GM21360 (cell line): ENCODE measurements around the gene SEC61A2.
"Not testable (repeated sequence)": the region's sequence is repeated elsewhere in the genome, so short reads cannot be mapped to it uniquely, and the experiment has no call there.

Experiments
- ATAC-seq: cut with Tn5 transposase; IDR thresholded peaks from one replicate; pipeline ENCODE4 v1.9.1; 2021; ENCODE audit warnings: mild to moderate bottlenecking, moderate library complexity; ENCODE audit not compliant: unreplicated experiment

SEC61A2 gene

GRCh38 chr10:12129222-12130111 is at the start of gene SEC61A2:
Gene SEC61A2 (plus strand): TSS chr10:12129677. CDS start chr10:12129788, 111 bp downstream.
- peak; percentile 89 for ATAC-seq

DNA sequence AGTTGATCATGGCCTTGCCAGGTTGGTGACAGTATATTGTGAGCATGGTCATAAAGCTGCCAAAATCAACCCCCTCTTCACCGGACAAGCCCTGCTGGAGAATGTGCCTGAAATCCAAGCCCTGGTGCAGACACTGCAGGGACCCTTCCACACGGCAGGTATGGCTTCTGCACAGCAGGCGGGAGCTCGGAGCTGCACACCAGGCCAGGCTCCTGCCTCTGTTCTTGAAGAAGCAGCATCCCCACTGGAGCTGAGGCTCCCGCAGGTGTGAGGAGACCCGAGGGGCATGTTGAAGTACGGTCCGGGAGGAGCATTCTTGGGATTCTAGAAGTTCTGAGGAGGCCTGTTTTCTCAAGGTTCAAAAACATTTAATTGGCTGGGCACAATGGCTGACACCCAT is 48.0 kb upstream of the SEC61A2 start:
- ATAC-seq, result no peak

DNA sequence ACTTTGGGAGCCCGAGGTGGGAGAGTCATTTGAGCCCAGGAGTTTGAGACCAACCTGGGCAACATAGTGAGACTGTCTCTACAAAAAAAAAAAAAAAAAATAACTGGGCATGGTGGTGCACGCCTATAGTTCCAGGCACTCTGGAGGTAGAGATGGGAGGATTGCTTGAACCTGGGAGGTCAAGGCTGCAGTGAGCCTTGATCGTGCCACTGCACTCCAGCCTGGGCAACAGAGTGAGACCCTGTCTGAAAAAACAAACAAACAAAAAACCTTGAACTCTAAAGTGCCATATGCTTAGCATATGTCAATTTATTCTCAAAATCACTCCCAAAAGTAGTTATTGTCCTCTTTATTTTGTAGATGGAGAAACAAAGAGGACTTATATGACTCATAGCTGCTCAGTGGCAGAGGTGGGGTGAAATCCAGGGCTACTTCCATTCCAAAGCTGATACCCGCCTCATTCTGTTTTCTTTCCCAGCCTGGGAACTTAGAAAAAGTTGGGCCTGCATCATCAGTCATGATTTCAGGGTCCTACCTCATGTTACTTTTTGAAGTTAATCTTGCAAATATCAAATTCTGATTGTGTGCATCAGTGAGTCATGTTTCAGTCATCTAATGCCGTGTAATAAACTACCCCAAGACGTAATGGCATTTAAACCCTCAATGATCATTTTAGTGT is 47.5 kb upstream of the SEC61A2 start:
- no peak for ATAC-seq

DNA sequence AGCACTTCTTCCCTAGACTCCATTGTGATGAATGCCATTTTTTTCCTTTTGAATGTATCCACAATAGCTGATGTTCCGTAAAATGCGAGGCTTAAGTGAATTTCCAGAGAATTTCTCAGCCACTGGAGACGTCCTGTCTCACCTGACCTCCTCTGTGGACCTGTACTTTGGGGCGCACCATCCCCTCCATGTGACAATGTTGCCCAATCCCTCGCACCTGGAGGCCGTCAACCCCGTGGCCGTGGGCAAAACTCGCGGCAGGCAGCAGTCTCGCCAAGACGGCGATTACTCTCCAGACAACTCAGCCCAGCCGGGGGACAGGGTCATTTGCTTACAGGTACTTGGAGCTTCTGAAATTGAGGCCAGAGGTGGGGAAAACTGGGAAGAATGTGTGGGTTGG is 40.6 kb upstream of the SEC61A2 start:
- no peak for ATAC-seq

DNA sequence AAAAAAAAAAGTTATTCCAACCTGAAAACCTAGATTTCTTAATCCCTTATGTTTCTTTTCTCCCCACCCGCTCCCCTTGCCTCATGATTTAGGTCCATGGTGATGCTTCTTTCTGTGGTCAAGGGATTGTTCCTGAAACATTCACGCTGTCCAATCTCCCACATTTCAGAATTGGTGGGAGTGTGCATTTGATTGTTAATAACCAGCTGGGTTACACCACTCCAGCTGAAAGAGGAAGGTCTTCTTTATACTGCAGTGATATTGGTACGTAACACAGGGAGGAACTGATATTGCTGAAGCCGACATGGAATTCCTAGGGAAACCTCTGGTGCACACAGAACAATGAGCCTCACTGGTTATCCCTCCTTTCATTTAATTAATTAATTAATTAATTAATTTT is 38.1 kb upstream of the SEC61A2 start:
- no peak for ATAC-seq

GRCh38 chr10:12097361-12097760 is 32.1 kb upstream of the SEC61A2 start:
- not testable (repeated sequence) for ATAC-seq

GRCh38 chr10:12097791-12098190 is 31.7 kb upstream of the SEC61A2 start:
- ATAC-seq, result no peak

GRCh38 chr10:12098966-12099365 is 30.5 kb upstream of the SEC61A2 start:
- no peak for ATAC-seq

DNA sequence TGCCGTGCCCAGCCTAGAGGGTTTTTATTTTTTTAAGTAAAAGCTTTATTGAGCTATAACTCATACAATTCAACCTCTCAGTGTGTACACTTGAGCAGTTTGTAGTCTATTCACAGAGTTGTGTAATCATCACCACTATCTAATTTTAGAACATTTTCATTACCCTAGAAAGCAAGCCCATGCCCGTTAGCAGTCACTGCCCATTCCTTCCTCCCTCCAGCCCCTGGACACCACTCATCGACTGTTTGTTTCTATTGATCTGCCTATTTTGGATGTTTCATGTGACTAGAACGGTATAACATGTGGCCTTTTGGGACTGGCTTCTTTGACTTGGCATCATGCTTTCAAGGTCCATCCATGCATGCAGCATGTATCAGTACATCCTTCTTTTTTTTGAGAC is 25.7 kb upstream of the SEC61A2 start:
- no peak for ATAC-seq

- ATAC-seq, result no peak
Observed at GRCh38 chr10:12107781-12108180, 21.7 kb upstream of the SEC61A2 start.

- ATAC-seq, result no peak
Observed at GRCh38 chr10:12109286-12109685, 20.2 kb upstream of the SEC61A2 start.

GRCh38 chr10:12111528-12111927 is 17.9 kb upstream of the SEC61A2 start:
- no peak for ATAC-seq

GRCh38 chr10:12113627-12114026 is 15.8 kb upstream of the SEC61A2 start:
- no peak for ATAC-seq

- no peak for ATAC-seq
Observed at GRCh38 chr10:12121673-12122072, 7.8 kb upstream of the SEC61A2 start.

DNA sequence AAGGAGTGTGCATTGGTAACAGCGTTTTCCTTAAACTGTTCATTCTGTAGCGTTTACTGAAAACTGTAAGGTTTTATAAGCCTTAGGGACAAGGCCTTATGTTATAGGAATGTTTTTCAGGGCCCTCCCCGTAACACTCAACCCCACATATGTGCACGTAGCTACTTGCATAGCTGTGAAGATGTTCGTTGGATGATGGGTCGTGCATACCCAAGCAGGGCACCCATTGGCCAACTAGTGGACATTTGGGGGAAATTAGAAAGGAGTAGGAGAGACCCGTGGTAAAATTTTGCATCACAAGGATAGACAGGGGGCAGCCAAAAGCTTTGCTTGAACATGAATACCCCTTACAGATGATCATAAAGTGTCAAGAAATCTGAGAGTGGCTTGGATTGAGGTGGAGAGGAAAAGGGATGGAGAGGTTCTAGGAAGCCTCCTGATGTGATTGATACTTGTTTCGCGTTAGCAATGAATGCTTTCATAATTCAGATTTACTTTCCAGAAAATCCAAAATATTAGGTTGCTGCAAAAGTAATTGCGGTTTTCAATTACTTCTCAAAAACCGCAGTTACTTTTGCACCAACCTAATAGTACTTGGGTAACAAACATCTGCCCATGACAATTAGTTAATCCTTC is 878 bp downstream of the SEC61A2 start:
- ATAC-seq, result peak; percentile 37

GRCh38 chr10:12135631-12136030 is 6.2 kb downstream of the SEC61A2 start:
- ATAC-seq, result no peak

DNA sequence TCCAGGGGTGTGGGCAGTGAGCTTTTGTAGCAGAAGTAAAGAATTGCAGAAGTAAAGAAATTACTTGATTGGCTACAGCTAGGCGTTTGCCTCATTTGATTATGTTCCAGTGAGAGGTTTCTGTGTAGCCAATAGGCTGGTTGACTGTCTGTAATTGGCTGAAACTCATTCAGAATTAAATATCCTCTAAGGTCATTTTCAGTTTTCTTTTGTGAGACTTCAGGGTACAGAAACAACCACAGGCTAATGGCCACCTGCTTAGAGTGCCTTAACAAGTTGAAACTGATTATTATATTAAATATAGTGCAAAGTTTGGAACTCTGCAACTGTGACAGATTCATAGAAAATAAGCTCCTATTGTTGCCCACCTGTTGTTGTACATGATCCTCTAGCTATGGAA is 10.6 kb downstream of the SEC61A2 start:
- no peak for ATAC-seq

- no peak for ATAC-seq
Observed at GRCh38 chr10:12144538-12144937, 15.1 kb downstream of the SEC61A2 start.

DNA sequence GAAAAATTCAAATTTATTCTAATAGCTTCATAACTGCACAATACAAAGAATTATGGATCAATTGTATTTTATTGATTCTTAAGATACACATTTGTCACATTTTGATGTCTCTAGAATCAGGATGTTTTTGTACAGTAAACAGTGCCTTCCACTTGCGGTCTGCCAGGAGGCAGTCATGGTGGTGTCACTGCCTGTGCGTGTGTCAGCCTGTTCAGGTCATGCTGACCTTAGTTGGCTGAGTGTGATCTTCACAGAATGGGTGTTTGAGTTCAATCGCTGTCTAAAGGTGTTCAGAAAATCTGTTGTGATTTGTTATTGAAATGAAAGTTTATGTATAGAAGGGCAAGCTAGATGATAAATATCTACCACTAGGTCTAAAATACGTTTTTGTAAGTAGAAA is 20.7 kb downstream of the SEC61A2 start:
- ATAC-seq, result no peak

GRCh38 chr10:12154516-12154915 is 25.0 kb downstream of the SEC61A2 start:
- no peak for ATAC-seq

DNA sequence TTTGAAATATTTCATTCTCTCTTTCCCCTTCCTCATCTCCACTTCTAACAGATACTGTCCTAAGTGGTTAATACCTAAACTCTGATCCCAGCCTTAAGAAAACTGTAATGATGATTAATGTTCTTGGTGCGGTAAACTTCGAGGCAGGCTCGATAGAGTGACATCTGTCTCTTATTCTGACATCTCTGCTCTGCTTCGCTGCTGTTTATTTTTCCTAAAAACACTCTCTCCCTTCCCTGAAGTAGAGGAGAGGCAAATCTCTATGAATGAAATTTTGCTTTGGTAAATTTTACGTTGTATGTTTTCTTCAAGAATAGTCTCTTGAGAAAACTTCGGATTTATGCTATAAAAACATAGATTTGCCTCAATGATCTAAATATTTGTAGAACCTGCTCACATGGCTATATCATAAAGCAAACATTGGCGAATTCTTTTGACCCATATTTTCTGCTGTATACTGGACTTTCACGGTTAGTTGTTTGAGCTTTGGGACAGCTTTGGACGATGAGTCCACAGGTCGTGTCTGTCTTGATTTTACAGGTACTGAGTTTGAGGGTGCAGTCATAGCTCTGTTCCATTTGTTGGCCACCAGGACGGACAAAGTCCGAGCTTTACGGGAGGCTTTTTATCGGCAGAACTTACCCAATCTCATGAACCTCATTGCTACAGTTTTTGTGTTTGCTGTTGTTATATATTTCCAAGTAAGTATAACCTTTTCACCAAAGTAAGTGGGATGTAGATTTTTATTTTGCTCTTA is 27.1 kb downstream of the SEC61A2 start:
- ATAC-seq, result no peak
